Testis (tissue), 2 donors: ENCODE measurements around the gene RAD18.

Source experiments
- CTCF ChIP-seq, 3 experiments: fragments of 450-650 bp in 2 of 3; fragments of 200-600 bp in 1 of 3; sonication (generic) in 1 of 3; IDR thresholded peaks; one replicate each; pipeline ENCODE4 v1.5.1; 2016 to 2019; ENCODE audit warnings: antibody characterized with exemption in 3 of 3, mild to moderate bottlenecking in 2 of 3, moderate library complexity in 1 of 3
- POLR2A ChIP-seq: fragments of 450-650 bp; IDR thresholded peaks from one replicate; pipeline ENCODE4 v1.6.1; 2017; ENCODE audit warnings: antibody characterized with exemption, mild to moderate bottlenecking, moderate library complexity

GRCh38 chr3:8848696-8849131 is 114.6 kb downstream of the RAD18 start:
- TF ChIP-seq CTCF (IDR thresholded peaks at IDR 0.05) (no peak), POLR2A (no peak)
